AG09319 (cell line): ENCODE data around the gene NPAS3.

ENCODE experiments used
- DNase-seq: peaks from one replicate; pipeline ENCODE4 v3.0.0-alpha.2; 2010; ENCODE audit warnings: low read depth; ENCODE audit errors: extremely low read depth
- TF ChIP-seq, protein P1 (sequence below): IDR thresholded peaks from 2 replicates; pipeline ENCODE4 v1.5.1; 2011; ENCODE audit warnings: low read depth, mild to moderate bottlenecking, inconsistent platforms, low read length, moderate library complexity

Gene NPAS3

DNA sequence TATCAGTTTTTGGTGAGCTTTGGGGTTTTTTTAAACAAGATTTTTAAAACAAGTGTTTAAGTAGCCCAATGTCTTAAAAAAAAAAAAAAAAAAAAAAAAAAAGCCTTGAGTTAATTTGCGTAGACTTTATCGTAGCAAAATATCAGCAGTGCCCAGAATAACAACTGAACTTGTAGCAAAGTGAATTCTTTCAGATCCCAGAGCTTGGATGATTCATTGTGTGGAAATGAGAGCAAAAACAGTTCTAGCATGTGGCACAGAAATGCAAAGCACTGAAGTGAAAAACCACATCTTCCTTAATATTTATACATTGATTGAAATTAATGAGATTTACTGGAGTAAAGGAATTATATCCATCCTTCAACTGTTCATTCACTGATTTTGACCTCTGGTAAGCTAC is 754.1 kb downstream of the NPAS3 start:
- DNase-seq: peak; percentile 66
- TF ChIP-seq, protein P1, sequence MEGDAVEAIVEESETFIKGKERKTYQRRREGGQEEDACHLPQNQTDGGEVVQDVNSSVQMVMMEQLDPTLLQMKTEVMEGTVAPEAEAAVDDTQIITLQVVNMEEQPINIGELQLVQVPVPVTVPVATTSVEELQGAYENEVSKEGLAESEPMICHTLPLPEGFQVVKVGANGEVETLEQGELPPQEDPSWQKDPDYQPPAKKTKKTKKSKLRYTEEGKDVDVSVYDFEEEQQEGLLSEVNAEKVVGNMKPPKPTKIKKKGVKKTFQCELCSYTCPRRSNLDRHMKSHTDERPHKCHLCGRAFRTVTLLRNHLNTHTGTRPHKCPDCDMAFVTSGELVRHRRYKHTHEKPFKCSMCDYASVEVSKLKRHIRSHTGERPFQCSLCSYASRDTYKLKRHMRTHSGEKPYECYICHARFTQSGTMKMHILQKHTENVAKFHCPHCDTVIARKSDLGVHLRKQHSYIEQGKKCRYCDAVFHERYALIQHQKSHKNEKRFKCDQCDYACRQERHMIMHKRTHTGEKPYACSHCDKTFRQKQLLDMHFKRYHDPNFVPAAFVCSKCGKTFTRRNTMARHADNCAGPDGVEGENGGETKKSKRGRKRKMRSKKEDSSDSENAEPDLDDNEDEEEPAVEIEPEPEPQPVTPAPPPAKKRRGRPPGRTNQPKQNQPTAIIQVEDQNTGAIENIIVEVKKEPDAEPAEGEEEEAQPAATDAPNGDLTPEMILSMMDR: no peak

DNA sequence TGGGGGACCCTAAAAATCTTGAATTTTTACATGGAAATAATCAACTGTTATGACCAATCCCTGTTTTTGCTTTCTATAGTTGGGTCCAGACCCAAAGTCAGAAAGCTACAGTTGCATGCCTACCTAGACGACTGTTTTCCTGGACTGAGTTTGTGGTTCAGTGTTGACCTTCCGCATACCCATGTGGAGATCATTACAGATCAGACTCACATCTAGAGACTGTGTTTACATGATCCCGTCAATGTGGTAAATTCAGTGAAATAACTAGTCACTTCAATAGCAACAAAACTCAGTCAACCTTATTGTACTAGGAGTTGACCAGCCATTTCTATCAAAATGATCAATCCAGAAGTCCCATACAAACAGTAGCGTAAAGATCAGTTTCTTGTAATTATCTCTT is 754.6 kb downstream of the NPAS3 start:
- TF ChIP-seq, protein P1: no peak
- DNase-seq: peak; percentile 53

DNA sequence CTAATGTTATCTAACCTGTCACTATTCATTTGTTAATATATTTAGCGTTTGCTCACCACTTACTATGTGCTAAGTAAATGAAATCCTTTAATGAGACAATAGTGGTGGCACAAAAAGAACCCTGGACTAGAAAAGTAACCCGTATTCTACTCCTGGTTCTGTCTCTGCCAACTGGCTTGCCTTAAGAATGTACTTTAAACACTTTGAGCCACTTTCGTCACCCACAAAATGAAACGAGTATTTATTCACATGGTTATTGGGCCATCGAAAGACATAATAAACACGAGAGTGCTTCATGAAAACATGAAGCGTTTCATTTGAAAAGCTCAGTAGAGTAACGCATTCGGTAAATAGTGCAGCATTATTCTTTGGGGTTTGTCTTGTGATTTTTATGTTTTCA is 757.5 kb downstream of the NPAS3 start:
- TF ChIP-seq, protein P1: no peak
- no peak for DNase-seq

DNA sequence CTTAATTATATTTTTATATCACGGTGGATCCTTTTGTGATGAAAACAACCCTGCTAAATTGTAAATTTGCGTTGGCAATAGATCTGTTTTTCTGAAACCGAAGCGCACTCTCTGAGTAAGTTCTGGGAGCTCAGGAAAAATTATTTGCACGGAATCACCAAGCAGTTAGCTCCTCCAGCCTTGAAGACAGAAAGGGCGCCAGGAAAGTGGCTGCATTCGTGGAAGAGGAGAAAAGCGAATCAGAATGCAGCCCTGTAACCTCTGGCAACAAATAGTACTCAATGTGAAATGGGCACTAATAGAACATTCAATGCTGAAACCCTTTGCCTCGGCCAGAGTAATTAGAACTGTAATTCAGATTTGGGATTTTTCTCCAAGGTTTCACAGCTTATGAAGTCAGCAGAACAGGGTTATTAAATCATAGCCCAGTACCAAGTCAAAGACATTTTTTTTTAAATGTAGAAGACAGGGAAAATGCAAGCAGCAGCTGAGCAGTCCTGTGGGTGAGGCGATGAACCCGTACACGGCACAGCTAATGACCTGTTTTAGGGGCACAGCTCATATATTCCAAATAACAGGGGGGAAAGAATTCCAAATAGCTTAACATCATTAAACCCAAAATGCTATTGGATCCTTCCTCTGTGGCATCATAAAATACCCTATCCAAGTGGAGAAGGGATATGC is 760.8 kb downstream of the NPAS3 start:
- no peak for DNase-seq

DNA sequence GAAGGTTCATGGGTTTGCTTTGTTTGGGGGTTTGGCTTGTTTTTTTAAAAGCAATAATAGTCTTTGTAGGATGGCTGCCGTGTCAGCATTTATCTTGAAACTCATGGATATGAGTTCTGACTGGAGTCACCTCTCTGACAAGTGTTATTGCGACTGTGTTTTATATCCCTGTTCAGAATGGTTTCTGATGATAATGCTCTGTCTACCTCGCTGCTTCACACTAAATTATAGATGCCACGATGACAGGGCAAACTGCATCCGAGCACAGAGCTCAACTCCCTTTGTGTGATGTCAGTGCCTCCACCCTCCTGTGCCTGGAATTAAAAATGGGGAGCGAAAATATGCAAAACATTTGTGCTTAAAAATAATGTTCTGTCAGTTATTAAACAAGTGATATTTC is 761.4 kb downstream of the NPAS3 start:
- TF ChIP-seq, protein P1: no peak
- no peak for DNase-seq

More for the DNA sequence above, 760.8 kb downstream of the NPAS3 start:
- TF ChIP-seq, protein P1: no peak

DNA sequence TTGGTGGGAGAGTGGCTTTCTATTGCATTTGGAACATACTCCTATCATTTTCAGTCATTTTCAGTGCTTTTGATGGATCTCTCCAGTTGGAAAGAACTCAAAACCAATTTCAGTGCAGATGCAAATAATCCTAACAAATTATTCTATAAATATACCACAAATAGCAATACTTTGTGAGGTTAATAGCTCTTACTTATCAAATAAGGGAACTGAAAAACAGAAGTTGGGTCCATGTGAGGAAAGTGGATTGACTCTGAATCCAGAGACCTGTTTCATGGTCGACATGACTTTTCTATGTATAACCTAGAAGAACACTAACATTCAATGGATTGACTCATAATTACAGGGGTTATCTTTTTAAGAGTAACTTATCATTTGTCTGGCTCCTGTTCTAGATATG is 763.6 kb downstream of the NPAS3 start:
- TF ChIP-seq, protein P1: no peak

DNA sequence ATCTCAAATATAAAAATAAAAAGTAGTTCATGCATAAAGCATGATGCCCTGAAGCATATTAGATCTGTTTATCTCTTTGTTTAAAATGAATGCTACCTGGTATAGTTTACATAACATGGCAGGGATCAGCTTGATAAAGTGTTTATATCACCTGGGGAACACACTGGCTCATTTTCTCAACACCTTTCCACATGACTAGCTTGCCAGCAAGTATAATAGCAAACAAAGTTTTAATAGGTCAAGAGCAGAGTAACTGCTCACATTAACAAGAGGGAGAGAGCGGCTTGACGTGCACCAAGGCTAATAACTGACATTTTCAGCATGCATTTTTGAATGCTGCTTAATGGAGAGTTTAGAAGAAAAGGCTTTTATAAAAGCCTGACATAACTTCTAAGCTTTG is 765.8 kb downstream of the NPAS3 start:
- TF ChIP-seq, protein P1: no peak
- no peak for DNase-seq

More for the DNA sequence above, 763.6 kb downstream of the NPAS3 start:
- no peak for DNase-seq
